DOHH2 (cell line): Measurements from ENCODE around the gene MYOF.

Experiments used
- H3F3A ChIP-seq: fragments of 200-600 bp; sonication (generic), shearing (Covaris generic); 2 replicates; pipeline ENCODE4 v1.6.0; 2016; ENCODE audit warnings: antibody characterized with exemption, mild to moderate bottlenecking; ENCODE audit not compliant: control insufficient read depth, insufficient read depth
- H3K27ac ChIP-seq: fragments of 200-600 bp; sonication (generic); 2 replicates; pipeline ENCODE4 v1.5.1; 2014; ENCODE audit warnings: low read depth, mild to moderate bottlenecking, low read length, moderate library complexity
- H3K27me3 ChIP-seq: fragments of 200-600 bp; sonication (generic); 2 replicates; pipeline ENCODE4 v1.6.1; 2014; ENCODE audit warnings: mild to moderate bottlenecking, low read length, mixed read lengths; ENCODE audit not compliant: control insufficient read depth
- H3K36me3 ChIP-seq: fragments of 200-600 bp; sonication (generic); 2 replicates; pipeline ENCODE4 v1.6.1; 2014; ENCODE audit warnings: mild to moderate bottlenecking, low read length, moderate library complexity, mixed read lengths; ENCODE audit not compliant: control insufficient read depth
- H3K4me1 ChIP-seq: fragments of 200-600 bp; sonication (generic); 2 replicates; pipeline ENCODE4 v1.6.1; 2014; ENCODE audit warnings: mild to moderate bottlenecking, low read length, mixed read lengths; ENCODE audit not compliant: control insufficient read depth
- H3K4me2 ChIP-seq: fragments of 200-600 bp; sonication (generic); 2 replicates; pipeline ENCODE4 v1.6.0; 2014; ENCODE audit warnings: mild to moderate bottlenecking, low read length, moderate library complexity
- H3K4me3 ChIP-seq: fragments of 200-600 bp; sonication (generic); 2 replicates; pipeline ENCODE4 v1.5.1; 2014; ENCODE audit warnings: mild to moderate bottlenecking, low read length, mixed read lengths
- H3K79me2 ChIP-seq: fragments of 200-600 bp; sonication (generic); 2 replicates; pipeline ENCODE4 v1.6.1; 2014; ENCODE audit warnings: mild to moderate bottlenecking, low read length, mixed read lengths; ENCODE audit not compliant: control insufficient read depth
- H3K9me2 ChIP-seq: fragments of 200-600 bp; sonication (generic); replicated peaks from 2 replicates; pipeline ENCODE4 v1.6.1; 2014; ENCODE audit warnings: mild to moderate bottlenecking, low read length, mixed read lengths; ENCODE audit not compliant: control insufficient read depth
- H3K9me3 ChIP-seq: fragments of 200-600 bp; sonication (generic); 2 replicates; pipeline ENCODE4 v1.6.1; 2014; ENCODE audit warnings: antibody characterized with exemption, low read length, mixed read lengths; ENCODE audit not compliant: control insufficient read depth, insufficient read depth
- H4K20me1 ChIP-seq: fragments of 200-600 bp; sonication (generic); 2 replicates; pipeline ENCODE4 v1.6.0; 2014; ENCODE audit warnings: low read depth, mild to moderate bottlenecking, antibody characterized with exemption, low read length, moderate library complexity; ENCODE audit not compliant: control insufficient read depth, insufficient read depth
- EZH2phosphoT487 ChIP-seq: fragments of 200-600 bp; sonication (generic); IDR thresholded peaks from 2 replicates; pipeline ENCODE4 v1.6.1; 2017; ENCODE audit warnings: borderline replicate concordance, mild to moderate bottlenecking, antibody characterized with exemption, low read length, moderate library complexity, mixed read lengths
- TF ChIP-seq, protein P1 (sequence below): fragments of 200-600 bp; sonication (generic); IDR thresholded peaks from one replicate; pipeline ENCODE4 v1.5.1; 2014; ENCODE audit warnings: antibody characterized with exemption, mild to moderate bottlenecking, low read depth, low read length; ENCODE audit not compliant: poor library complexity, severe bottlenecking

The MYOF gene

DNA sequence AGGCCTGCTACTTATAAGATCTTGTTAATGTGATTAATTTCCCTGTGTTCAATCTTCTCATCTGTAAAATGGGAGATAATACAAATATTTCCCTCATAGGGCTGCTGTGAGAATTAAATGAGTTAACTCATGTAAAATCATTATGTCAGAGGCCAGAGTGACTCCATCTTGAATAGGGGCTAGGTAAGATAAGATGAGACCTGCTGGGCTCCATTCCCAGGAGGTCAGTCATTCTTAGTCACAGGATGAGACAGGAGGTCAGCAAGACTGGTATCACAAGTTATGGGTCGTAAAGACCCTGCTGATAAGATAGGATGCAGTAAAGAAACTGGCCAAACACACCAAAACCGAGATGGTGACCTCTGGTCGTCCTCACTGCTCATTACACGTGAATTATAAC lies 207.7 kb downstream of the MYOF start:
- Histone ChIP-seq H3K4me3 (no peak overlapping the region), H3K79me2 (no peaks in the 10 kb centered on the region), H3K9me3 (no peaks in the 10 kb centered on the region), H3K27me3 (no peaks in the 10 kb centered on the region), H3K27ac (no peak overlapping the region), H3K4me1 (peaks cover 45% of the 10 kb centered on the region), H3F3A (no peaks in the 10 kb centered on the region), H3K9me2 (no peaks in the 10 kb centered on the region), H4K20me1 (no peaks in the 10 kb centered on the region), H3K4me2 (no peak overlapping the region), H3K36me3 (no peaks in the 10 kb centered on the region)
- TF ChIP-seq, protein P1, sequence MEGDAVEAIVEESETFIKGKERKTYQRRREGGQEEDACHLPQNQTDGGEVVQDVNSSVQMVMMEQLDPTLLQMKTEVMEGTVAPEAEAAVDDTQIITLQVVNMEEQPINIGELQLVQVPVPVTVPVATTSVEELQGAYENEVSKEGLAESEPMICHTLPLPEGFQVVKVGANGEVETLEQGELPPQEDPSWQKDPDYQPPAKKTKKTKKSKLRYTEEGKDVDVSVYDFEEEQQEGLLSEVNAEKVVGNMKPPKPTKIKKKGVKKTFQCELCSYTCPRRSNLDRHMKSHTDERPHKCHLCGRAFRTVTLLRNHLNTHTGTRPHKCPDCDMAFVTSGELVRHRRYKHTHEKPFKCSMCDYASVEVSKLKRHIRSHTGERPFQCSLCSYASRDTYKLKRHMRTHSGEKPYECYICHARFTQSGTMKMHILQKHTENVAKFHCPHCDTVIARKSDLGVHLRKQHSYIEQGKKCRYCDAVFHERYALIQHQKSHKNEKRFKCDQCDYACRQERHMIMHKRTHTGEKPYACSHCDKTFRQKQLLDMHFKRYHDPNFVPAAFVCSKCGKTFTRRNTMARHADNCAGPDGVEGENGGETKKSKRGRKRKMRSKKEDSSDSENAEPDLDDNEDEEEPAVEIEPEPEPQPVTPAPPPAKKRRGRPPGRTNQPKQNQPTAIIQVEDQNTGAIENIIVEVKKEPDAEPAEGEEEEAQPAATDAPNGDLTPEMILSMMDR = no peak
- TF ChIP-seq EZH2phosphoT487 = no peak

DNA sequence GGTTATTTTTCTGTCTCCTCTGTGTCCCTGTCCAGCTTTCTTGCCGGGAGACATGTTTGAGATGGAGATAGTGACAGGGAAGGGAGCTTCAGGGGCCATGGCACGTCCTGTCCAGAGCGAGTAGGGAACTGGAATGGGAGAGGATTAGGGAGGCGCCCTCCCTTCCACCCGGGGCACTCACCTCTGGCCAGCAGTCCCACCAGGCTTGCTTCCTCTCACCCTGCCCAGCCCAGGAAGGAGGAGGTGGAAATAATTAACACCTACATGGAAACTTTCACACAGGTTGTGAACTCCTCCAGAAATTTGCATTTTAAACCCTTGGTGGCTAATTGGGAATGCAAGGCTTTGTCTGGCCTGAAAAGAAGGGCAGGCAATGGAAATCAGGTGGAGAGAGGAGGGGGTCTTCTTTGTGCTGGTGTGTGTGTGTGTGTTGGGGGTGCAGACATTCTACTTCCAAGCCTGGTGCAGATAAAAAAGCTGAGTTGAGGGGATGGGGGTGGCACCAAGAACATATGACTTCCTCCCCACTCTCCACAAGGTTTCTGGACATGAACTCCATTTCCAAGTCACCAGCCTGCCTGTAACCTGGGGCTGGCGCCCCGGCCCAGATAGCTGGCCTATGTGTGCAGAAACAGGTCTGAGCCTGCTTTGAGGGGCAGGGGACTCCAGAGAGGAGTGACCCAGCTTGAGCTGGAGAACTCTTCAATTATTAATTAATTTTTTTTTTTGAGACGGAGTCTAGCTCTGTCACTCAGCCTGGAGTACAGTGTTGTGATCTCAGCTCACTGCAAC lies 209.1 kb downstream of the MYOF start:
- Histone ChIP-seq H3K9me2 (no peaks in the 10 kb centered on the region), H3K4me3 (no peak overlapping the region)
- TF ChIP-seq, protein P1 = no peak
- no peak for TF ChIP-seq EZH2phosphoT487

DNA sequence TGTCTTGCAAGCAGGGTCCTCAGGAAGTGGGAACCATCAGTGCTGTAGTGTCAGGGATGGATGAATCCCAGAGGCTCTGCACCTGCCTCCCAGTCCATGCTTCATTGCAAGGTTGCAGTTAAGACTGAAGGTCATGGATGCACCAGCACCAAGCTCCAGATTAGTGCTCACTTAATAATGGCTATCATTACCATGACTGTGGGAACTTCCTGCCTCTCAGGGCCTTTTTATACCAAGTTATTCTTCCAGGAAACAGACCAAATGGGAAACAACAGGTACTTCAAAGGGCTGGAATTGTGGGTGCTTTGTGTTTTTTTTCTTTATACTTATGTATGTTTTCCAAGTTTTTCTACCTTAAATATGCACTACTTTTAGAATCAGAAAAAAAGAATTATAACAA lies 210.8 kb downstream of the MYOF start:
- Histone ChIP-seq H3K4me3 (no peak overlapping the region), H3K36me3 (no peaks in the 10 kb centered on the region), H3F3A (no peaks in the 10 kb centered on the region), H4K20me1 (no peaks in the 10 kb centered on the region), H3K9me2 (no peaks in the 10 kb centered on the region), H3K9me3 (no peaks in the 10 kb centered on the region), H3K27me3 (no peaks in the 10 kb centered on the region), H3K27ac (no peak overlapping the region), H3K79me2 (no peaks in the 10 kb centered on the region), H3K4me2 (no peak overlapping the region), H3K4me1 (peaks cover 49% of the 10 kb centered on the region)
- no peak for TF ChIP-seq EZH2phosphoT487
- TF ChIP-seq, protein P1 = no peak

More for the DNA sequence above, 209.1 kb downstream of the MYOF start:
- Histone ChIP-seq H3K4me1 (peaks cover 48% of the 10 kb centered on the region), H3K79me2 (no peaks in the 10 kb centered on the region), H3K36me3 (no peaks in the 10 kb centered on the region), H3K27me3 (no peaks in the 10 kb centered on the region), H3K4me2 (no peak overlapping the region), H3F3A (no peaks in the 10 kb centered on the region), H4K20me1 (no peaks in the 10 kb centered on the region), H3K9me3 (no peaks in the 10 kb centered on the region), H3K27ac (no peak overlapping the region)
